Dendritic cell treated with granulocyte-macrophage colony-stimulating factor and Interleukin-4, amounts not matched to agents 40 ng/mL and 50 ng/mL, for 4 days (primary cell): ENCODE measurements around the gene CECR2.
"Not testable (repeated sequence)": the region's sequence is repeated elsewhere in the genome, so short reads cannot be mapped to it uniquely, and the experiment has no call there.

Experiments
- H3K27ac Mint-ChIP-seq: one replicate; pipeline ENCODE4 v1.8.0; 2022; ENCODE audit warnings: mild to moderate bottlenecking, mixed read lengths
- H3K27me3 Mint-ChIP-seq: one replicate; pipeline ENCODE4 v1.8.0; 2022; ENCODE audit warnings: mild to moderate bottlenecking, mixed read lengths
- H3K36me3 Mint-ChIP-seq: one replicate; pipeline ENCODE4 v1.8.0; 2022; ENCODE audit warnings: low read depth, mixed read lengths
- H3K4me1 Mint-ChIP-seq: one replicate; pipeline ENCODE4 v1.8.0; 2022; ENCODE audit warnings: low read depth, mixed read lengths
- H3K4me3 Mint-ChIP-seq: one replicate; pipeline ENCODE4 v1.8.0; 2022; ENCODE audit warnings: mild to moderate bottlenecking, moderate library complexity, mixed read lengths
- H3K9me3 Mint-ChIP-seq: one replicate; pipeline ENCODE4 v1.8.0; 2022; ENCODE audit warnings: mixed read lengths
- intact Hi-C: fragments of 100-400 bp; cut with micrococcal nuclease; formaldehyde crosslinking; loops from one replicate; pipeline ENCODE4 v1.15.0; 2022

CECR2 gene

GRCh38 chr22:17400305-17400704 is 31.0 kb downstream of the CECR2 start:
- H3K36me3 Mint-ChIP-seq, result no peaks in the 10 kb centered on the region
- no peak overlapping the region for H3K4me3 Mint-ChIP-seq
- H3K27me3 Mint-ChIP-seq, result peaks cover 9% of the 10 kb centered on the region
- no peaks in the 10 kb centered on the region for H3K4me1 Mint-ChIP-seq
- no peaks in the 10 kb centered on the region for H3K9me3 Mint-ChIP-seq
- H3K27ac Mint-ChIP-seq, result no peak overlapping the region
- intact Hi-C loops, result no loop called here

DNA sequence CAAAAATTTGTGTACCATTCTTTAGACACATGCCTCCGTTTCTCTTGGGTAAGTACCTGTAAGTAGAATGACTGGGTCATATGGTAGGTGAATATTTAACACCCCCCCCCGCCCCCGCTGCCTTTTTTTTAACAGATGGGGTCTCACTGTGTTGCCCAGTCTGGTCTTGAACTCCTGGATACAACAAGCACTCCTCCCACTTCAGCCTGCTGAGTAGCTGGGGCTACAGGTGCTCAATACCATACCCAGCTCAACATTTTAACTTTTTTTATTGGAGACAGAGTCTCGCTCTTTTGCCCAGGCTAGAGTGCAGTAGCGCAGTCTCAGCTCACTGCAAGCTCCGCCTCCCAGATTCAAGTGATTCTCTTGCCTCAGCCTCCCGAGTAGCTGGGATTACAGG is 32.5 kb downstream of the CECR2 start:
- Mint-ChIP-seq H3K27me3 (peaks cover 8% of the 10 kb centered on the region), H3K4me3 (no peak overlapping the region), H3K36me3 (no peaks in the 10 kb centered on the region), H3K9me3 (no peaks in the 10 kb centered on the region), H3K27ac (no peak overlapping the region), H3K4me1 (no peaks in the 10 kb centered on the region)
- intact Hi-C loops, result no loop called here

DNA sequence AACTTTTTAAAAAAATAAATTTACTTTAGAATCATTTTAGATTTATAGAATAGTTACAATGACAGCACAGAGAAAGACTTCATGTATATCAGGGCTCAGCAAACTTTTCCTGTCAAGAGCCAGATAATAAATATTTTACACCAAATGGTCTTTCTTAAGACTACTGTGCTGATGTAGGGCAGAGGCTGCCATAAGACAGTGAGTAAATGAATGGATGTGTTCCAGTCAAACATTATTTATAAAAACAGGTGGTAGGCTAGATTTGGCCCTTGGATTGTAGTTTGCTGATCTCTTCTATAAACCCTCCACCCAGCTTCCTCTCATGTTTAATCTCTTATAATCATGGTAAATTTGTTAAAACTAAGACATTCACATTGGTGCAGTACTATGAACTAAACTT is 33.0 kb downstream of the CECR2 start:
- Mint-ChIP-seq H3K4me1 (no peaks in the 10 kb centered on the region), H3K27ac (no peak overlapping the region), H3K36me3 (no peaks in the 10 kb centered on the region), H3K9me3 (no peaks in the 10 kb centered on the region), H3K4me3 (no peak overlapping the region), H3K27me3 (peaks cover 8% of the 10 kb centered on the region)
- intact Hi-C loops, result no loop called here

- intact Hi-C loops, result no loop called here
- Mint-ChIP-seq H3K9me3 (no peaks in the 10 kb centered on the region), H3K4me1 (no peaks in the 10 kb centered on the region), H3K27ac (no peak overlapping the region), H3K27me3 (peaks cover 9% of the 10 kb centered on the region), H3K36me3 (no peaks in the 10 kb centered on the region), H3K4me3 (no peak overlapping the region)
These were observed 34.6 kb downstream of the CECR2 start for GRCh38 chr22:17403906-17404305.

DNA sequence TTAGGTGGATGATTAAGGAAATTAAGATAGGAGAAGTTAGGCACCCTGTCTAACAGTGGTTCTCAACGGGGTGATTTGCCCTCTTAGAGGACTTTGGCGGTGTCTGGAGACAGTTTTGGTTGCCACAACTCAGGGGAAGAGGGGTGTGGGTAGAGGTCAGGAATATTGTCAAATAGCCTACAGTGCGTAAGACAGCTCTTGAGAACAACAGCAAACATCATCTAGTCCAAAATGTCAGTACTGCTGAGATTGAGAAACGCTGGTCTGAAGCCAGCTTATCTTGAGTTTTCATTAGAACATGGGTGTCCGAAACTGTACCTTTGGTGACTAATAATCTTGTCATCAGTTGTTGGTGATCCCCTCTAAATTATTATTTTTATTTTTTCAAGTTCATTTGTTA is 38.4 kb downstream of the CECR2 start:
- H3K27ac Mint-ChIP-seq, result no peak overlapping the region
- H3K4me3 Mint-ChIP-seq, result no peak overlapping the region
- peaks cover 14% of the 10 kb centered on the region for H3K27me3 Mint-ChIP-seq

GRCh38 chr22:17410576-17410975 is 41.3 kb downstream of the CECR2 start:
- no peaks in the 10 kb centered on the region for H3K9me3 Mint-ChIP-seq
- no peak overlapping the region for H3K4me3 Mint-ChIP-seq
- intact Hi-C loops, result no loop called here
- H3K36me3 Mint-ChIP-seq, result no peaks in the 10 kb centered on the region
- no peaks in the 10 kb centered on the region for H3K4me1 Mint-ChIP-seq
- no peak overlapping the region for H3K27ac Mint-ChIP-seq
- H3K27me3 Mint-ChIP-seq, result peaks cover 9% of the 10 kb centered on the region

More for the DNA sequence above, 38.4 kb downstream of the CECR2 start:
- intact Hi-C loops, result no loop called here
- H3K9me3 Mint-ChIP-seq, result no peaks in the 10 kb centered on the region
- H3K36me3 Mint-ChIP-seq, result no peaks in the 10 kb centered on the region
- no peaks in the 10 kb centered on the region for H3K4me1 Mint-ChIP-seq

- Mint-ChIP-seq H3K27ac (no peak overlapping the region), H3K36me3 (no peaks in the 10 kb centered on the region), H3K9me3 (no peaks in the 10 kb centered on the region), H3K27me3 (peaks cover 9% of the 10 kb centered on the region), H3K4me3 (no peak overlapping the region), H3K4me1 (no peaks in the 10 kb centered on the region)
- intact Hi-C loops, result no loop called here
These were observed 42.0 kb downstream of the CECR2 start for GRCh38 chr22:17411213-17411612.

DNA sequence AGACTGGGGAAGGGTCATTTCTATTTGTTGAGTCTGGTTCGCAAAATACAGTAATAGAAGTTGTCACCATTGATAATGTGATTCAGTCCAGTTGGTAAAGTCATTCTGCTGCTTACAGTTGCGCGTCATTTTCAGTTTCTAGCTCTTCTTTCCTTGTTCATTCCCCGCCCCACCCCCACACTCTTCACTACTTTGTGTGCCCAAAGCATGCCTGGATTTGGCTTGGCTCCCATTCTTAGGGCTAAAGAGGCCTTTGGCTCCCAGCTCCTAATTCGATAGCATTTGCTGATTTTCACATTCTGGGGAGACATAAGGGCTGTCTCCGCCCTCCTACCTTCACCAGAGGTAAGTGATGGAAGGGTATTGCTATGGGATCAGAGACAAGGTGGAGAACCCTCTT is 43.0 kb downstream of the CECR2 start:
- H3K27me3 Mint-ChIP-seq, result peaks cover 9% of the 10 kb centered on the region
- H3K9me3 Mint-ChIP-seq, result no peaks in the 10 kb centered on the region
- no peak overlapping the region for H3K4me3 Mint-ChIP-seq
- H3K27ac Mint-ChIP-seq, result no peak overlapping the region
- intact Hi-C loops, result no loop called here
- H3K36me3 Mint-ChIP-seq, result no peaks in the 10 kb centered on the region
- no peaks in the 10 kb centered on the region for H3K4me1 Mint-ChIP-seq

GRCh38 chr22:17418890-17419324 is 49.6 kb downstream of the CECR2 start:
- no peak overlapping the region for H3K4me3 Mint-ChIP-seq
- intact Hi-C loops, result no loop called here
- H3K4me1 Mint-ChIP-seq, result peaks cover 13% of the 10 kb centered on the region
- H3K9me3 Mint-ChIP-seq, result no peaks in the 10 kb centered on the region
- no peak overlapping the region for H3K27ac Mint-ChIP-seq
- no peaks in the 10 kb centered on the region for H3K36me3 Mint-ChIP-seq
- no peaks in the 10 kb centered on the region for H3K27me3 Mint-ChIP-seq

DNA sequence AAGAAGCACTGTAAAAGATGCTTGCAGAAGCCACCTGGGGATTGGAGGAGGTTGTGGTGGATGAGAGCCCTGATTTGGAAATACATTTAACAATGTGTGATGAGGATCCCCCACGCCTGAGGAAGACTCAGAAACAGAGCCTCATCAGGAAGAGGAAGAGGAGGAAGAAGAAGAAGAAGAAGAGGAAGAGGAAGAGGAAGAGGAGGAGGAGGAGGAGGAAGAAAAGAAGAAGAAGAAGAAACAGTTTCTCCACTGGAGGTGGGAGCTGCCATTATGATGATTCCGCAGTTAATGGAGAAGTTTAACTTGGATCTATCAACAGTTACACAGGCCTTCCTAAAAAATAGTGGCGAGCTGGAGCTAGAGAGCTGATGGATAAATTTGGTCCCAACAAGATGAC is 50.1 kb downstream of the CECR2 start:
- Mint-ChIP-seq H3K27me3 (no peaks in the 10 kb centered on the region), H3K27ac (no peak overlapping the region), H3K9me3 (no peaks in the 10 kb centered on the region)

GRCh38 chr22:17422736-17423343 is 53.6 kb downstream of the CECR2 start:
- H3K4me3 Mint-ChIP-seq, result no peak overlapping the region
- no peaks in the 10 kb centered on the region for H3K36me3 Mint-ChIP-seq
- intact Hi-C loops, result no loop called here
- peaks cover 9% of the 10 kb centered on the region for H3K27me3 Mint-ChIP-seq
- H3K27ac Mint-ChIP-seq, result no peak overlapping the region
- H3K9me3 Mint-ChIP-seq, result peaks cover 5% of the 10 kb centered on the region
- H3K4me1 Mint-ChIP-seq, result peaks cover 13% of the 10 kb centered on the region

More for the DNA sequence above, 50.1 kb downstream of the CECR2 start:
- intact Hi-C loops, result no loop called here
- Mint-ChIP-seq H3K4me1 (peaks cover 13% of the 10 kb centered on the region), H3K4me3 (no peak overlapping the region), H3K36me3 (no peaks in the 10 kb centered on the region)

GRCh38 chr22:17423616-17424015 is 54.4 kb downstream of the CECR2 start:
- no peaks in the 10 kb centered on the region for H3K36me3 Mint-ChIP-seq
- peaks cover 14% of the 10 kb centered on the region for H3K4me1 Mint-ChIP-seq
- H3K4me3 Mint-ChIP-seq, result no peak overlapping the region
- H3K27me3 Mint-ChIP-seq, result peaks cover 14% of the 10 kb centered on the region
- H3K27ac Mint-ChIP-seq, result no peak overlapping the region
- peaks cover 5% of the 10 kb centered on the region for H3K9me3 Mint-ChIP-seq
- intact Hi-C loops, result no loop called here

DNA sequence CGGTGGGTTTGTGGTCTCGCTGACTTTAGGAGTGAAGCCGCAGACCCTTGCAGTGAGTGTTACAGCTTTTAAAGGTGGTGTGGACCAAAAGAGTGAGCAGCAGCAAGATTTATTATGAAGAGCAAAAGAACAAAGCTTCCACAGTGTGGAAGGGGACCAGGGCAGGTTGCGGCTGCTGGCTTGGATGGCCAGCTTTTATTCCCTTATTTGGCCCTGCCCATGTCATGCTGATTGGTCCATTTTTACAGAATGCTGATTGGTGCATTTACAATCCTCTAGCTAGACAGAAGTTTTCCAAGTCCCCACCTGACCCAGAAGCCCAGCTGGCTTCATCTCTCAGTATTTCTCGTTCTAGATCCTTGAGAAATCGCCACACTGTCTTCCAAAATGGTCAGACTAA is 58.3 kb downstream of the CECR2 start:
- H3K4me3 Mint-ChIP-seq, H3K9me3 Mint-ChIP-seq, intact Hi-C loops, H3K36me3 Mint-ChIP-seq, H3K27ac Mint-ChIP-seq: not testable (repeated sequence)
- Mint-ChIP-seq H3K4me1 (peaks cover 24% of the 10 kb centered on the region), H3K27me3 (peaks cover 20% of the 10 kb centered on the region)

- H3K36me3 Mint-ChIP-seq, result no peaks in the 10 kb centered on the region
- H3K4me1 Mint-ChIP-seq, result peaks cover 19% of the 10 kb centered on the region
- no peak overlapping the region for H3K27ac Mint-ChIP-seq
- peaks cover 19% of the 10 kb centered on the region for H3K27me3 Mint-ChIP-seq
- intact Hi-C loops, result no loop called here
- no peak overlapping the region for H3K4me3 Mint-ChIP-seq
- peaks cover 5% of the 10 kb centered on the region for H3K9me3 Mint-ChIP-seq
These were observed 60.3 kb downstream of the CECR2 start for GRCh38 chr22:17429516-17429915.

DNA sequence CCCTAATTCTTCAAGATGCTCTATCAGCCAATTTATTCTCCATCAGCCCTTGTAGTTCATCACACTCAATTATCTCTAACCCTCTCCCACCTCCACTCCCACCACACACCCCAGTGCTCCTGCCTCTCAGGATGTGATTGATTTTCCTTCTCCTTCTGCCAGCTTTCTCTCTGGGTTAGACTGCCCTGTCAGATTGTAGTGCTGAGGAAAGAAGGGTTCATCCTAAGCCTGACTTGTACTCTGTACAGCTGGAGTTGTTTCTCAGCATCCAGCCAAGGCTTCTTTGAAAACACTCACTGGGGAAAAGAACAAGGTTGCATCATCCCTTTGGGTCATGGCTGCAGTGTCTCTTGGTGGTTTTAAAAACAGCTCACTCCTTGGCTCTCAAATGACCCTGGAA is 61.2 kb downstream of the CECR2 start:
- Mint-ChIP-seq H3K4me3 (no peak overlapping the region), H3K27ac (no peak overlapping the region), H3K36me3 (no peaks in the 10 kb centered on the region), H3K27me3 (peaks cover 22% of the 10 kb centered on the region), H3K4me1 (peaks cover 19% of the 10 kb centered on the region), H3K9me3 (peaks cover 5% of the 10 kb centered on the region)
- intact Hi-C loops, result no loop called here
